ENCODE results near the gene VCAN.

Gene VCAN

DNA sequence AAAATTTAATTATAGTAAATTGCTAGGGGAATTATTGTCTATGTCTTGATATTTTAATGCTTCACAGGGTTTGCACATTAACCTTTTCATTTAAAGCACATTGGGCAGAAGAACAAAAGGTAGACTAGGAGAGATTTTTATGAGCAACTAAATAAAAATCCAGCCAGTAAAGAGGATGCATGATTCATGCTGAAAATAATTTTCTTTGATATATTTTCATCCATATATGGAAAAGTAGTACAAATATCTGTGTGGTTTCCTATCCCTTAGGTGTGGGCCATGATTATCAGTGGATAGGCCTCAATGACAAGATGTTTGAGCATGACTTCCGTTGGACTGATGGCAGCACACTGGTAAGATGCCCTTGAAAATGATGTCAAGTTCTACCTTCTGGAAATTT lies 83.1 kb downstream of the VCAN start:
- H3K9ac ChIP-seq (ENCODE audit: low read depth in 1 of 2, low read length in 2 of 2): no peak overlapping the region
- no peak overlapping the region for H3K4me3 ChIP-seq (ENCODE audit: low read length in 2 of 2)
- no peaks in the 10 kb centered on the region for H3K4me1 ChIP-seq (ENCODE audit: control insufficient read depth in 2 of 2, insufficient read depth in 2 of 2, low read length in 2 of 2)
- H3K27ac ChIP-seq (ENCODE audit: low read depth in 2 of 2, low read length in 2 of 2): no peak overlapping the region
- H3K36me3 ChIP-seq (ENCODE audit: control insufficient read depth in 2 of 2, insufficient read depth in 2 of 2, low read length in 2 of 2): no peaks in the 10 kb centered on the region
- no peaks in the 10 kb centered on the region for H3K9me3 ChIP-seq (ENCODE audit: control insufficient read depth in 2 of 2, low read length in 2 of 2)
- H3K27me3 ChIP-seq (ENCODE audit: control insufficient read depth in 2 of 2, insufficient read depth in 2 of 2, low read length in 2 of 2): no peaks in the 10 kb centered on the region

DNA sequence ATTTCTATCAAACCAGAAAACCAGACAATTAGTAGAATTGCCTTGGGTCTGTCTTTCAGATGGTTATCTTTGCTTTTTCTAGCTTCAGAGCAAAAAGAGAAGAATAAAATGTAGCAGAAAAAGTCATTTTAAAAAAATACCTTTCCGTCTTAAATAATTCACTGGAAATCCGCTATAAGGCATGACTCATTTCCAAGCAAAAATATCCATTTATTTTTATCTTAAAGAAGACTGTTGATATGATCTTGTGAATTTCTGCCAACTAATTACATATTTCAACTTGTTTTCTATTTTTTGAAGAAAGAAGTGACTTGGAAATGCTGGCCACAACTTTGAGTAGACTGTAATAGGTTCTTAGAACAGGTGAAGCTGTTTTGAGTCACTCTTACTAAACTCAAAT lies 83.7 kb downstream of the VCAN start:
- H3K36me3 ChIP-seq (ENCODE audit: control insufficient read depth in 2 of 2, insufficient read depth in 2 of 2, low read length in 2 of 2): no peaks in the 10 kb centered on the region
- H3K4me3 ChIP-seq (ENCODE audit: low read length in 2 of 2): no peak overlapping the region
- H3K27me3 ChIP-seq (ENCODE audit: control insufficient read depth in 2 of 2, insufficient read depth in 2 of 2, low read length in 2 of 2): no peaks in the 10 kb centered on the region
- H3K27ac ChIP-seq (ENCODE audit: low read depth in 2 of 2, low read length in 2 of 2): no peak overlapping the region
- H3K9me3 ChIP-seq (ENCODE audit: control insufficient read depth in 2 of 2, low read length in 2 of 2): no peaks in the 10 kb centered on the region
- no peaks in the 10 kb centered on the region for H3K4me1 ChIP-seq (ENCODE audit: control insufficient read depth in 2 of 2, insufficient read depth in 2 of 2, low read length in 2 of 2)
- H3K9ac ChIP-seq (ENCODE audit: low read depth in 1 of 2, low read length in 2 of 2): no peak overlapping the region

DNA sequence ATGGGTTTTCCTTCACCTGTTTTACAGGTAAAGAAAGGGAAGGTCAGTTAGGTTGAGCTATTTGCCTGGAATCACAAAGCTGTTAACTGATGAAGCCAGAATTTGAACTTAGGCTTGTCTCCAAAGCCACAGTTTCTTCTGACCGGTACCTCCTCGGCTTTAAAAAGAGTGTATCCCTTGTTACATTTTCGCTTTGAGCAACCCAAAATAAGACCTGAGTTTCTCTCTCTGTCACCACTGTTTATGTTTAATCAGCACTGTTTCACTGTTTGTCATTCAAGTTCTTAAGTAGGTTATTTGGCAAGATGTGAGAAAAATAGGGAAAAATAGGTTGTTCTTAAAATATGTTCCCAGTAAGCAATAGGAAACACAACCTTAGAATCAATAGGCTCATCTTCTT lies 84.6 kb downstream of the VCAN start:
- no peak overlapping the region for H3K9ac ChIP-seq (ENCODE audit: low read depth in 1 of 2, low read length in 2 of 2)
- no peaks in the 10 kb centered on the region for H3K36me3 ChIP-seq (ENCODE audit: control insufficient read depth in 2 of 2, insufficient read depth in 2 of 2, low read length in 2 of 2)
- H3K4me3 ChIP-seq (ENCODE audit: low read length in 2 of 2): no peak overlapping the region
- H3K4me1 ChIP-seq (ENCODE audit: control insufficient read depth in 2 of 2, insufficient read depth in 2 of 2, low read length in 2 of 2): no peaks in the 10 kb centered on the region
- no peak overlapping the region for H3K27ac ChIP-seq (ENCODE audit: low read depth in 2 of 2, low read length in 2 of 2)
- H3K9me3 ChIP-seq (ENCODE audit: control insufficient read depth in 2 of 2, low read length in 2 of 2): no peaks in the 10 kb centered on the region
- no peaks in the 10 kb centered on the region for H3K27me3 ChIP-seq (ENCODE audit: control insufficient read depth in 2 of 2, insufficient read depth in 2 of 2, low read length in 2 of 2)

DNA sequence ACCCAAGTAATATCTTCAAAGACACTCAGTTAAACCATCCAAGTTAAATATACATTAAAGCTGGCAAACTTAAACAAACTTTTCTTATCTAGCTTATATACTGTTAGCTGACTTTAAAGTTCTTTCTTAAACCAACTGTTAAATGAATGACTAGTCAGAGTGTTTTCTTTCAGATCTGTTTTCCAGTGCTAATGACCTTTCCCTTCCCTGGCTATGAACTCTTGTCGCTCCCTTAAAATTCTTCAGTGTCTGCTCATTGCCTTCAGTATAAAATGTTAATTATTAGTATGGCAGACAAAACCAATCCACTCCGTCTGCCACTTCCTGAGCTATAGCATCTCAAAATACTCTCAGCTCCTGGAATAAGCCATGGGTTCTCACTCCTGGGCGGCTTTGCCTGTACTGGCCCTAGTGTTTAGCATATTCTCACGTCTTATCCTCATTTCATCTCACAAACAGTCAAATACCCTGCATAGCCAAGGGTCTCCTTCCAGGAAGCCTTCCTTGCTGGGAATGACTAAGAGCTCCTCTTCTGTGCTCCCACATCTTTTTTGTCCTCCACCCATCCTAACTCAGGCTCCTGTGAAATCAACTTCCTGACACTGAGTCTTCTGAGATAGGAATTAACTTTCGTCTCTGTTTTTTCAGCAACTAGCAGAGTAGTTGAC lies 87.7 kb downstream of the VCAN start:
- Histone ChIP-seq H3K27ac (ENCODE audit: low read depth in 2 of 2, low read length in 2 of 2) (no peak overlapping the region), H3K4me3 (ENCODE audit: low read length in 2 of 2) (no peak overlapping the region), H3K27me3 (ENCODE audit: control insufficient read depth in 2 of 2, insufficient read depth in 2 of 2, low read length in 2 of 2) (peaks cover 4 to 9% of the 10 kb centered on the region in 2 donors), H3K9me3 (ENCODE audit: control insufficient read depth in 2 of 2, low read length in 2 of 2) (no peaks in the 10 kb centered on the region), H3K4me1 (ENCODE audit: control insufficient read depth in 2 of 2, insufficient read depth in 2 of 2, low read length in 2 of 2) (no peaks in the 10 kb centered on the region), H3K9ac (ENCODE audit: low read depth in 1 of 2, low read length in 2 of 2) (no peak overlapping the region), H3K36me3 (ENCODE audit: control insufficient read depth in 2 of 2, insufficient read depth in 2 of 2, low read length in 2 of 2) (no peaks in the 10 kb centered on the region)

DNA sequence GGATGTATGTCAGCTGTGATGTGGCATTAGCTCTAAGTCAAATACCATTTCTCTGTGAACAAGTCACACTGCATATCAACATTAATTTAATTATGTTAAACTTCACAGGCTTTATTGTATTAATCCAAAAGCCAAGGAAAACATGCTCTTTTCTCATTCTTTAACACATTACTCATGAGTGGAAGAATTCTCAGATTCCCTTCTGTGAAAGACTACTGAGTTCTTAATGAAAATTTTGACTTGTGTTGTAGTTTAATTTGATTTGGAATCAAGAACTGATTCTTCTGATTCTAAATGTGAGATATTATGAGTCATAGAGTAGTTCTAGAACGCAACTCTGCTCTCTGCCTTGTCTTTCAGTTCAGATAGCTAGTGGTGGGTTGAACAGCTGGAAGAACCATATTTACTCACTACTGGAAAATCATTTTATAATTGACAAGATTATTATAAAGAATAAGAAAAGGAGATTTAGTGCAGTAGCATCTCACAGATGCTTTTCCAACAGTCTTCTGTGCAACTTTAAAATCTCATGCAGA lies 90.6 kb downstream of the VCAN start:
- H3K27me3 ChIP-seq (ENCODE audit: control insufficient read depth in 2 of 2, insufficient read depth in 2 of 2, low read length in 2 of 2): peaks cover 4 to 9% of the 10 kb centered on the region in 2 donors
- no peak overlapping the region for H3K4me3 ChIP-seq (ENCODE audit: low read length in 2 of 2)
- H3K27ac ChIP-seq (ENCODE audit: low read depth in 2 of 2, low read length in 2 of 2): no peak overlapping the region
- H3K9me3 ChIP-seq (ENCODE audit: control insufficient read depth in 2 of 2, low read length in 2 of 2): no peaks in the 10 kb centered on the region
- no peak overlapping the region for H3K9ac ChIP-seq (ENCODE audit: low read depth in 1 of 2, low read length in 2 of 2)
- H3K4me1 ChIP-seq (ENCODE audit: control insufficient read depth in 2 of 2, insufficient read depth in 2 of 2, low read length in 2 of 2): no peaks in the 10 kb centered on the region
- H3K36me3 ChIP-seq (ENCODE audit: control insufficient read depth in 2 of 2, insufficient read depth in 2 of 2, low read length in 2 of 2): no peaks in the 10 kb centered on the region

DNA sequence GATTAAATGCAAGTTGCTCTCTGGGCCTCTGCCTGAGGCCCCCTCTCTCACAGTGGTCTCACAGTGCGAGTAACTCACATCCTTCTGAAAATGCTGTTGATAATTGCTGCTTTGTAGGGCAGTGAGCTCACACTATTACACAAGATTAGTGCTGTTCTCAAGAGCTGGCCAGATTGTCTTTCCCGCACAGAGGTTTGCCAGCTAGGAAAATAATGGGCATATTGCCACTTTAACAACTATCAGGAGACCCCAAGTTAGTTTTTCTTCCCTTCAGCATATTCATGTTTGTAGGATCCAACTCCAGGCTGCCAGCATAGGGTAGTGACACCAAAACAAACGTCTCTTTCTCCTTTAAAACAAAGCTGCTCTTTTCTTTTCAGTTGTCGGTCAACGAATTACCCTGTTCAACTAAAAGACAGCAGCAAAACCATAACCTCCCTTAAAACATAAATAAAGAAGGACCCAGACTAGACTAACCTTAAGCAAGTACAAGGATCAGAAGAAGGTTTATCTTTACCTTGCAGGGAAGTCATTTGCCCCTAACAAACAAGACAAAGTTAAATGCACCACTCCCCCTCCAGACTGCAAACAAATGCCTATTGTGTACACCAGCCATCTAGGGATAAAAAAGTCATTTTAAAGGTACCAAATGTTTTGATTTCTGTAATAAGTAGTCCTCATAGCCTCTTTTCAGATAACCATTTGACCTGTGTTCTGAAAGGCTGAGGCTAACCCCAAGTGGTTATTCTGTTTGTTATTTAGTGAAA lies 91.4 kb downstream of the VCAN start:
- no peaks in the 10 kb centered on the region for H3K9me3 ChIP-seq (ENCODE audit: control insufficient read depth in 2 of 2, low read length in 2 of 2)
- H3K4me1 ChIP-seq (ENCODE audit: control insufficient read depth in 2 of 2, insufficient read depth in 2 of 2, low read length in 2 of 2): no peaks in the 10 kb centered on the region
- H3K36me3 ChIP-seq (ENCODE audit: control insufficient read depth in 2 of 2, insufficient read depth in 2 of 2, low read length in 2 of 2): no peaks in the 10 kb centered on the region
- peaks cover 4 to 9% of the 10 kb centered on the region in 2 donors for H3K27me3 ChIP-seq (ENCODE audit: control insufficient read depth in 2 of 2, insufficient read depth in 2 of 2, low read length in 2 of 2)
- H3K27ac ChIP-seq (ENCODE audit: low read depth in 2 of 2, low read length in 2 of 2): no peak overlapping the region
- H3K4me3 ChIP-seq (ENCODE audit: low read length in 2 of 2): no peak overlapping the region
- H3K9ac ChIP-seq (ENCODE audit: low read depth in 1 of 2, low read length in 2 of 2): no peak overlapping the region

DNA sequence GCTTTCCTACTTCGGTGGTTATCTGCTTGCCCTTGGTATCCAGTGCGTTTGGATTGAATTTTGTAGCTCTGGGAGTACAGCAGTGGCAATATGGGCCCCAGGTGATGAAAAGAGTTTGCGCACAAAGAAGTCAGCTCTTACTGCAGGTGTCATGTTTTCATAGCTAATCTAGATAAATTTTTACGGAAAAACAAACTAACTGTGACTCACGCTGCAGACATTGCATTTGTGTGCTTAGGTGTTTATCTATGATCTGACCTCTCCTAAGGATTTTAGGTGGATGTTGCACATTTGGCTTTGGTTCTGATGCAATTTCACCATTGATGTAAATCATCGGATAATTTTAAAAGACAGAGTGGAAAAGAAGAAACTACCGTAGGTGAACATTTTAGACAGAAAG lies 92.1 kb downstream of the VCAN start:
- Histone ChIP-seq H3K36me3 (ENCODE audit: control insufficient read depth in 2 of 2, insufficient read depth in 2 of 2, low read length in 2 of 2) (no peaks in the 10 kb centered on the region), H3K27ac (ENCODE audit: low read depth in 2 of 2, low read length in 2 of 2) (no peak overlapping the region)

DNA sequence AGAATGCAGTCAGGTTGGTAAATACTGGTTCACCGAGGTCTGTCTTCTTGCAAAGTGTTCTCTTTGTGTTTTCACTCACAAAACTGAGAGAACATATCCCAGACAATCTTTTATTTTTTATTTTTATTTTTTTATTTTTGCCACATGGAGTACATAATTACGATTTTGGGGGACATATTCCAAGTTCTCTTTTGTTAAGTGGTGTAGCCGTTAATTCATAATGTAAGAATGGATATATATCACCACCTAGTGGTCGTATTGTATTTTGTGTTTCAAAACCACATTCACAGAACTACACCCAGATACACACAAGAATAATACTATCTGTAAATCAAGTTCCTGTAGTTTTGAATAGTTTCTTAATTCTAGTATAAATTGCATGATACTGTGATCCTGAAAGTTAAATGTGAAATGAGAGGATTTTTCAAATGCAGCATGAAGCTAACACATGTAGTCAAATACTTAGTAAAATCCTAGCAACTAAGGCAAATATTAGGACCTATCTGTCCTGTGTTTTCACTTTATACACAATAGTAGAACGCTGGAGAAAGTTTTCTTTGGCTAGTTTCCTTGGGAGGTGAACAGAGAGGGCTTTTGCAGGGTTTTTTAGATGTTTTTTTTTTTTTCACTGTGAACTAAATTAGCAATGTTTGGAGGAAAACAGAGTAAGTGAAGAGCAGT lies 92.7 kb downstream of the VCAN start:
- no peak overlapping the region for H3K4me3 ChIP-seq (ENCODE audit: low read length in 2 of 2)
- H3K27me3 ChIP-seq (ENCODE audit: control insufficient read depth in 2 of 2, insufficient read depth in 2 of 2, low read length in 2 of 2): peaks cover 4 to 9% of the 10 kb centered on the region in 2 donors
- no peaks in the 10 kb centered on the region for H3K4me1 ChIP-seq (ENCODE audit: control insufficient read depth in 2 of 2, insufficient read depth in 2 of 2, low read length in 2 of 2)
- H3K9ac ChIP-seq (ENCODE audit: low read depth in 1 of 2, low read length in 2 of 2): no peak overlapping the region
- H3K27ac ChIP-seq (ENCODE audit: low read depth in 2 of 2, low read length in 2 of 2): no peak overlapping the region
- H3K9me3 ChIP-seq (ENCODE audit: control insufficient read depth in 2 of 2, low read length in 2 of 2): no peaks in the 10 kb centered on the region
- no peaks in the 10 kb centered on the region for H3K36me3 ChIP-seq (ENCODE audit: control insufficient read depth in 2 of 2, insufficient read depth in 2 of 2, low read length in 2 of 2)

More for the DNA sequence above, 92.1 kb downstream of the VCAN start:
- H3K4me3 ChIP-seq (ENCODE audit: low read length in 2 of 2): no peak overlapping the region
- H3K4me1 ChIP-seq (ENCODE audit: control insufficient read depth in 2 of 2, insufficient read depth in 2 of 2, low read length in 2 of 2): no peaks in the 10 kb centered on the region
- H3K9me3 ChIP-seq (ENCODE audit: control insufficient read depth in 2 of 2, low read length in 2 of 2): no peaks in the 10 kb centered on the region
- peaks cover 4 to 9% of the 10 kb centered on the region in 2 donors for H3K27me3 ChIP-seq (ENCODE audit: control insufficient read depth in 2 of 2, insufficient read depth in 2 of 2, low read length in 2 of 2)
- no peak overlapping the region for H3K9ac ChIP-seq (ENCODE audit: low read depth in 1 of 2, low read length in 2 of 2)

DNA sequence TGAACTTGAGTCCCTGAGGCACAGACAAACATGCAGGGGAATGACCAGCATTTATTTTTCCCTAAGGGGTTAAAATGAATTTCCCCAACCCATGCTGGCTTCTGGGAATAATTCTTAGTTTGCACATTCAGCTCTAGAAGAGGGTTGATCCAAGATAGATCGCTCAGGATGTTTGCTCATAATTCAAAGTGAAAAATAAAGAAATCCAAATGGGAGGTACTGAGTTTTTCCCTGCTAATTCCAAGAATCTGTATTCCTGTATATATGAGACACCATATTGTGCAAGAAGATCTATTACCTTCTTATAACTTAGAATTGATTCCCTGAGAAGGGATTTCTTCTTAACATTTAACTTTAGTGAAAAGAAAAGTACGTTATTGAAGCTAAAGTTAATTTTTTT lies 96.2 kb downstream of the VCAN start:
- Histone ChIP-seq H3K4me1 (ENCODE audit: control insufficient read depth in 2 of 2, insufficient read depth in 2 of 2, low read length in 2 of 2) (no peaks in the 10 kb centered on the region), H3K27ac (ENCODE audit: low read depth in 2 of 2, low read length in 2 of 2) (no peak overlapping the region), H3K9me3 (ENCODE audit: control insufficient read depth in 2 of 2, low read length in 2 of 2) (no peaks in the 10 kb centered on the region), H3K9ac (ENCODE audit: low read depth in 1 of 2, low read length in 2 of 2) (no peak overlapping the region), H3K4me3 (ENCODE audit: low read length in 2 of 2) (no peak overlapping the region), H3K27me3 (ENCODE audit: control insufficient read depth in 2 of 2, insufficient read depth in 2 of 2, low read length in 2 of 2) (peaks cover 4 to 9% of the 10 kb centered on the region in 2 donors), H3K36me3 (ENCODE audit: control insufficient read depth in 2 of 2, insufficient read depth in 2 of 2, low read length in 2 of 2) (no peaks in the 10 kb centered on the region)

DNA sequence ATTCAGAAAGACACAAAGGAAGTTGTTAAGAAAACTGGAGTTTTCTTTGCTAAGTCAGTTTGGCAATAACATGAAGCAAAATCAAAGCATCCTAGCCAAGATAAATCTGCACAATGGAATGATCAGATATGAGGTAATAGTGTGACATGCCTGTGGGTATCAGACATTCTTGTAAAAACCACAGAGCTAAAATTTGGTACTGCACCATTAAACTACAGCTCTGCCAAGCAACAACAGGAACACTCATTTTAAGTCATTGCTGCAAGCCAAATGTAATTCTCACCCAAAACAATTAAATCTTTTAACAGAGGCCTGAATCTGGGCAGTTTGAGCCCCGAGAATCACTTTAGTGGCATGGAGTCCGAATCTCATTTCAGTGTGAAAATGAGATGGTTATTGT lies 96.6 kb downstream of the VCAN start:
- Histone ChIP-seq H3K36me3 (ENCODE audit: control insufficient read depth in 2 of 2, insufficient read depth in 2 of 2, low read length in 2 of 2) (no peaks in the 10 kb centered on the region), H3K9ac (ENCODE audit: low read depth in 1 of 2, low read length in 2 of 2) (no peak overlapping the region), H3K4me1 (ENCODE audit: control insufficient read depth in 2 of 2, insufficient read depth in 2 of 2, low read length in 2 of 2) (no peaks in the 10 kb centered on the region), H3K4me3 (ENCODE audit: low read length in 2 of 2) (no peak overlapping the region), H3K27ac (ENCODE audit: low read depth in 2 of 2, low read length in 2 of 2) (no peak overlapping the region), H3K27me3 (ENCODE audit: control insufficient read depth in 2 of 2, insufficient read depth in 2 of 2, low read length in 2 of 2) (peaks cover under 1 to 8% of the 10 kb centered on the region in 2 donors), H3K9me3 (ENCODE audit: control insufficient read depth in 2 of 2, low read length in 2 of 2) (no peaks in the 10 kb centered on the region)

All from mucosa of rectum (tissue), 2 donors.